Right lobe of liver (tissue), 6 donors: ENCODE results near the gene KDM4C. TPM values are rescaled to one million over a fixed set of nuclear protein-coding genes. Genes with fewer than 3 reads are reported as not detected.

ENCODE experiments used
- ATAC-seq, 4 donors: fragments of 200-7000 bp; cut with Tn5 transposase; one replicate each; pipeline ENCODE4 v1.9.1; 2020; ENCODE audit warnings: mild to moderate bottlenecking in 4 of 4, moderate library complexity in 4 of 4
- DNase-seq, 3 donors: peaks; one replicate each; pipeline ENCODE4 v3.0.0-alpha.2; 2020
- H3K27ac ChIP-seq, 3 donors: fragments of 200-600 bp; one replicate each; pipeline ENCODE4 v1.8.0; 2022
- H3K27me3 ChIP-seq, 2 donors: fragments of 200-600 bp; one replicate each; pipeline ENCODE4 v1.8.0; 2022
- H3K36me3 ChIP-seq, 4 donors: fragments of 200-600 bp; sonication (generic) in 1 of 4; one replicate each; pipeline versions ENCODE4 v1.5.1 to v1.8.0; 2017 to 2022; ENCODE audit warnings: control low read depth in 1 of 4
- H3K4me1 ChIP-seq, 4 donors: fragments of 200-600 bp; sonication (generic) in 1 of 4; one replicate each; pipeline versions ENCODE4 v1.5.1 to v1.8.0; 2017 to 2022; ENCODE audit warnings: control low read depth in 1 of 4
- H3K4me3 ChIP-seq, 3 donors: fragments of 200-600 bp; one replicate each; pipeline ENCODE4 v1.8.0; 2022
- H3K9me3 ChIP-seq, 4 donors: fragments of 200-600 bp; sonication (generic) in 1 of 4; one replicate each; pipeline versions ENCODE4 v1.5.1 to v1.8.0; 2017 to 2022; ENCODE audit warnings: control low read depth in 1 of 4
- POLR2A ChIP-seq: fragments of 450-650 bp; IDR thresholded peaks from one replicate; pipeline ENCODE4 v1.6.1; 2017; ENCODE audit warnings: antibody characterized with exemption, mild to moderate bottlenecking
- WGBS: methylation state at CpG from one replicate; pipeline ENCODE4 v1.1.6; 2018; ENCODE audit warnings: low coverage, low lambda C conversion rate; ENCODE audit not compliant: insufficient coverage; ENCODE audit errors: missing lambda C conversion rate; 5-methylcytosine and 5-hydroxymethylcytosine counted together
- intact Hi-C, 2 donors: fragments of 100-400 bp; cut with DNase I; formaldehyde crosslinking; loops; one replicate each; pipeline versions ENCODE4 v1.11.2 to v1.14.1; 2022
- small RNA-seq, 2 experiments: library from RNA; depleted of rRNA; stranded (forward); fragments of <200 nt; gene quantifications; one replicate each; pipeline ENCODE3, GENCODE V24; 2016
- total RNA-seq, 6 experiments: library from RNA; depleted of rRNA in 2 of 6; stranded (reverse); fragments of >200 nt in 2 of 6; fragmentation: NEBNext Ultra II Directional in 3 of 6; extraction: Animal tissue kit (Norgen Biotek cat#: 25700) in 3 of 6; gene quantifications; one replicate each; pipeline versions ENCODE4 v1.1.0 to v1.2.4, GENCODE V29; 2016 to 2023
- TF ChIP-seq, protein P1 (sequence below), 4 donors: fragments of 200-600 bp in 3 of 4; fragments of 450-650 bp in 1 of 4; IDR thresholded peaks; one replicate each; pipeline versions ENCODE4 v1.5.1 to v1.8.0; 2016 to 2022; ENCODE audit warnings: antibody characterized with exemption in 4 of 4, mild to moderate bottlenecking in 2 of 4
- donor health status: DM: no; HTN: yes; CAD: no.
- donor health status: DM: no; HTN: no; CAD: no.
- donor health status: DM: no; HTN: no; CAD: no.
- donor health status: DM: no; HTN: yes; CAD: no.
- donor health status: DM: no; HTN: yes; CAD: no.

KDM4C gene
- total RNA-seq, 6 experiments from 2014 or later: 14.1 to 20.9 (median 15.3) TPM

DNA sequence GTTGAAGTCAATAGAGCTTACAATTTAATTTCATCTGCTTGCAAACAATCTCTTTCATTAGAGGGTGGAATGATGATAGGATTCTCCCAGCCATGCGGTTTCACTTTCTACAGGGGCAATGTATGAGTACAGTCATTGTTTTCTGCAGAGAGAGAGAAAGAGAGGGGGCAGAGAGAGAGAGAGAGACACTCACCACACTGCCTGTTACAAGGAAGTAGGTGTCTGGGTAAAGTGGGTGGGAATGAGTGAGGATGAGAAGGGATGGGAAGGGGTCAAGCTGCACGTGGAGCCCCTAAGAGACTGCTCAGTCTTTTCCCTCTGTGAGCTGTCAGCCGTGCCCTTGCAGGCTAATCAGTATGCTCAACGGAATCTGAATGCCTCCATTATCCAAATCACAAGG lies 454.3 kb downstream of the KDM4C start:
- Histone ChIP-seq H3K9me3 (no peaks in the 10 kb centered on the region), H3K36me3 (no peaks in the 10 kb centered on the region), H3K27me3 (no peaks in the 10 kb centered on the region), H3K27ac (no peak overlapping the region), H3K4me3 (no peak overlapping the region), H3K4me1 (no peaks in the 10 kb centered on the region)
- ATAC-seq (no peak), DNase-seq (no peak)
- WGBS: 46% methylated on average over 4 of the region's 4 CpGs
- TF ChIP-seq, protein P1, sequence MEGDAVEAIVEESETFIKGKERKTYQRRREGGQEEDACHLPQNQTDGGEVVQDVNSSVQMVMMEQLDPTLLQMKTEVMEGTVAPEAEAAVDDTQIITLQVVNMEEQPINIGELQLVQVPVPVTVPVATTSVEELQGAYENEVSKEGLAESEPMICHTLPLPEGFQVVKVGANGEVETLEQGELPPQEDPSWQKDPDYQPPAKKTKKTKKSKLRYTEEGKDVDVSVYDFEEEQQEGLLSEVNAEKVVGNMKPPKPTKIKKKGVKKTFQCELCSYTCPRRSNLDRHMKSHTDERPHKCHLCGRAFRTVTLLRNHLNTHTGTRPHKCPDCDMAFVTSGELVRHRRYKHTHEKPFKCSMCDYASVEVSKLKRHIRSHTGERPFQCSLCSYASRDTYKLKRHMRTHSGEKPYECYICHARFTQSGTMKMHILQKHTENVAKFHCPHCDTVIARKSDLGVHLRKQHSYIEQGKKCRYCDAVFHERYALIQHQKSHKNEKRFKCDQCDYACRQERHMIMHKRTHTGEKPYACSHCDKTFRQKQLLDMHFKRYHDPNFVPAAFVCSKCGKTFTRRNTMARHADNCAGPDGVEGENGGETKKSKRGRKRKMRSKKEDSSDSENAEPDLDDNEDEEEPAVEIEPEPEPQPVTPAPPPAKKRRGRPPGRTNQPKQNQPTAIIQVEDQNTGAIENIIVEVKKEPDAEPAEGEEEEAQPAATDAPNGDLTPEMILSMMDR (IDR thresholded peaks at IDR 0.05): no peak
- no peak for TF ChIP-seq POLR2A
- intact Hi-C loops: no loop called here

DNA sequence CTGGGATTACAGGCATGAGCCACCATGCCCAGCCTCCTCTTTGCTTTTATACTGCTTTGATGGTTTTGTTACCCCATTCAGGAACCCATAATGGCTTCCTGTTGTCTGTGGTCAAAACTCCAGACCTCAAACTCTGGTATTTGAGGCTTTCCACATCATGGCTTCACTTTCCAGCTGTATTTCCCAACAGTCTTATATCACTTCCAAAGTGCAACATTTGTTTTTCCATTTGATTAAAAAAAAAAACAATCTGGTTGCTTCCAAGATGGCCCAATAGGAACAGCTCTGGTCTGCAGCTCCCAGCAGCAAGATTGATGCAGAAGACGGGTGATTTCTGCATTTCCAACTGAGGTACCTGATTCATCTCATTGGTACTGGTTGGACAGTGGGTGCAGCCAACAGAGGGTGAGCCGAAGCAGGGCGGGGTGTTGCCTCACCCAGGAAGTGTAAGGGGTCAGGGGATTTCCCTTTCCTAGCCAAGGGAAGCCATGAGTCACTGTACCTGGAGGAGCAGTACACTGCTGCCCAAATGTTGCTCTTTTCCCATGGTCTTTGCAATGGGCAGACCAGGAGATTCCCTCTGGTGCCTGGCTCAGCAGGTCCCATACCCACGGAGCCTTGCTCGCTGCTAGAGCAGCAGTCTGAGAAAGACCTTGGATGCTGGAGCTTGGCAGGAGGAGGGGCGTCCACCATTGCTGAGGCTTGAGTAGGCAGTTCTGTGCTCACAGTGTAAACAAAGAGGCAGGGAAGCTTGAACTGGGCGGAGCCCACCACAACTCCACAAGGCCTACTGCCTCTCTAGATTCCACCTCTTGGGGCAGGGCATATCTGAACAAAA lies 458.4 kb downstream of the KDM4C start:
- intact Hi-C loops: no loop called here
- no peaks in the 10 kb centered on the region for H3K27me3 ChIP-seq
- H3K27ac ChIP-seq: no peak overlapping the region
- H3K4me3 ChIP-seq: no peak overlapping the region
- TF ChIP-seq, protein P1 (IDR thresholded peaks at IDR 0.05): no peak
- no peak for TF ChIP-seq POLR2A
- 13% methylated on average over 5 of the region's 7 CpGs for WGBS
- DNase-seq (no peak), ATAC-seq (no peak)
- no peaks in the 10 kb centered on the region for H3K9me3 ChIP-seq
- no peaks in the 10 kb centered on the region for H3K4me1 ChIP-seq
- H3K36me3 ChIP-seq: no peaks in the 10 kb centered on the region

DNA sequence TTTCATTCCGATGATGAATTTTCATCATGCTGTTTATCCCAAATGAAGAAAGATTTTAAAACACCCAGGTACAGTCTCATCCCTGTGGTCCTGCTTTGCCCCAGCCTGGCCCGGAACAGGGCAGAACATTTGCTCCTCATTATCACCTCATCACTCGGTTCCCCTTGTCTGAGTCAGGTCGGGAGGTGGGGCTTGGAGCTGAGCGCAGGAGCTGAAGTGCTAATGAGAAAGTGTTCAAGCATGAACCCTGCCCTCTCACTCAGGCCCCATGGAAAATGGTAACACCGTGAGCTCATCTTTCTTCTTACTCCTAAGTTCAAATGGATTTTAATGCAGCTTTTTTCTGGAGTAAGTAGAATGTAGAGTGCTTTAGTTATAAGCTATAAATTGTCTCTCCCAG lies 466.2 kb downstream of the KDM4C start:
- H3K27me3 ChIP-seq: no peaks in the 10 kb centered on the region
- TF ChIP-seq, protein P1 (IDR thresholded peaks at IDR 0.05): no peak
- no peak for TF ChIP-seq POLR2A
- intact Hi-C loops: no loop called here
- DNase-seq (no peak), ATAC-seq (no peak)
- WGBS: 30% methylated on average over 6 of the region's 6 CpGs
- no peaks in the 10 kb centered on the region for H3K4me1 ChIP-seq
- no peaks in the 10 kb centered on the region for H3K36me3 ChIP-seq
- no peak overlapping the region for H3K4me3 ChIP-seq
- H3K27ac ChIP-seq: no peak overlapping the region
- no peaks in the 10 kb centered on the region for H3K9me3 ChIP-seq

Small RNAs within 50 kb of the gene (small RNA-seq; reads per million reads assigned to genes)
- gene SNRPEP2: 0 reads per million in 2 experiments

Other genes with a start within 250 kb of the KDM4C start
- 100 to 1,000 TPM in 1 of 6 experiments, 10 to 100 TPM in 5; 76.2 to 103 (median 89.3) TPM for gene GLDC, start 112.2 kb upstream of the KDM4C start, total RNA-seq